GM23338 (cell line): ENCODE measurements around the gene ALPG.

Source experiments
- CREB1 ChIP-seq: fragments of 250-450 bp; sonication (Bioruptor Pico); IDR thresholded peaks from 2 replicates; pipeline ENCODE4 v1.5.0; 2020; ENCODE audit warnings: low read depth, mild to moderate bottlenecking, moderate library complexity
- CTCF ChIP-seq, 2 experiments: fragments of 200-600 bp in 1 of 2; sonication (generic) in 1 of 2; conservative IDR thresholded peaks; 2 replicates each; pipeline versions ENCODE4 v1.5.1 to v1.6.1; 2016 to 2017; ENCODE audit warnings: antibody characterized with exemption in 2 of 2, low read depth in 2 of 2, mild to moderate bottlenecking in 2 of 2, moderate library complexity in 1 of 2
- ETS1 ChIP-seq: IDR thresholded peaks from 2 replicates; pipeline ENCODE4 v1.6.1; 2016; ENCODE audit warnings: antibody characterized with exemption
- EZH2 ChIP-seq: fragments of 200-600 bp; sonication (generic); IDR thresholded peaks from one replicate; pipeline ENCODE4 v1.8.0; 2017; ENCODE audit warnings: antibody characterized with exemption, mild to moderate bottlenecking, low read depth; ENCODE audit not compliant: unreplicated experiment
- EZH2phosphoT487 ChIP-seq: fragments of 200-600 bp; sonication (generic); IDR thresholded peaks from one replicate; pipeline ENCODE4 v1.8.1; 2018; ENCODE audit warnings: antibody characterized with exemption; ENCODE audit not compliant: unreplicated experiment
- JUNB ChIP-seq: IDR thresholded peaks from one replicate; pipeline ENCODE4 v1.6.1; 2016; ENCODE audit warnings: antibody characterized with exemption; ENCODE audit not compliant: unreplicated experiment
- NANOG ChIP-seq: IDR thresholded peaks from 2 replicates; pipeline ENCODE4 v1.6.1; 2016; ENCODE audit warnings: antibody characterized with exemption, borderline replicate concordance
- POLR2AphosphoS5 ChIP-seq: IDR thresholded peaks from 2 replicates; pipeline ENCODE4 v1.6.1; 2016; ENCODE audit warnings: antibody characterized with exemption, low read depth
- REST ChIP-seq: IDR thresholded peaks from one replicate; pipeline ENCODE4 v1.6.1; 2018; ENCODE audit warnings: antibody characterized with exemption; ENCODE audit not compliant: unreplicated experiment
- STAT1 ChIP-seq: IDR thresholded peaks from one replicate; pipeline ENCODE4 v1.6.1; 2016; ENCODE audit warnings: antibody characterized with exemption; ENCODE audit not compliant: unreplicated experiment
- ZNF114 ChIP-seq: fragments of 250-450 bp; sonication (Bioruptor Pico); IDR thresholded peaks from 2 replicates; pipeline ENCODE4 v1.5.0; 2020; ENCODE audit warnings: mild to moderate bottlenecking, moderate library complexity
- ZNF331 ChIP-seq: fragments of 250-450 bp; sonication (Bioruptor Pico); IDR thresholded peaks from 2 replicates; pipeline ENCODE4 v1.5.0; 2020; ENCODE audit warnings: low read depth, mild to moderate bottlenecking, moderate library complexity

- TF ChIP-seq CTCF (conservative IDR thresholded peaks at IDR 0.05; ENCODE audit: low read depth in 2 of 2) (no peak), REST (no peak), JUNB (no peak), EZH2 (no peak), POLR2AphosphoS5 (no peak), STAT1 (no peak), ZNF331 (CRISPR knock-in tag) (no peak), CREB1 (CRISPR knock-in tag) (no peak), ETS1 (no peak), EZH2phosphoT487 (no peak), ZNF114 (CRISPR knock-in tag) (no peak), NANOG (no peak)
Measured at GRCh38 chr2:232389327-232389726, 17.3 kb upstream of the ALPG start.
